Measurements from ENCODE around the gene PDE6H.

The PDE6H gene

DNA sequence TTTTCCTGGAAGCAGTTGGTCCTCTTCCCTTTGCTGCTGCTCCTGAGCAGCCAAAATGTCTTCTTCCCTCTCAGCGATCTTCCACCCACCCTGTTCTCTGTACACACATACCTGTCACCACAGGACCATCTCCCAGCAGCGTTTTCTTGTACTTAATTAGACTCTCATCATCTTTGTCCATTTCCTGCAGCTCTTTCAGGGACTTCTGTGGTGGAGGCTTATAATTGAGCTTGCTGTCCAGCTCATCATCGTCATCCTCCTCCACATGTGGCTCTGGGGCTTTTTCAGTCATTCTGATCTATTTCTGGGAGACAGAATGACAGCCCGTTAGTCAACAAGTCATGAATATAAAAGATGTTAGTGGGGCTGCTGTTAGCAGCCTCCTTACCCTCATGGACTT, 22.4 kb upstream of the PDE6H start:
- peak; percentile 56 for DNase-seq
- in situ Hi-C loops (cut with MboI; ENCODE audit: low pct_unique_long_range_greater_than_20kb, low sequenced_read_pairs) = no loop called here

DNA sequence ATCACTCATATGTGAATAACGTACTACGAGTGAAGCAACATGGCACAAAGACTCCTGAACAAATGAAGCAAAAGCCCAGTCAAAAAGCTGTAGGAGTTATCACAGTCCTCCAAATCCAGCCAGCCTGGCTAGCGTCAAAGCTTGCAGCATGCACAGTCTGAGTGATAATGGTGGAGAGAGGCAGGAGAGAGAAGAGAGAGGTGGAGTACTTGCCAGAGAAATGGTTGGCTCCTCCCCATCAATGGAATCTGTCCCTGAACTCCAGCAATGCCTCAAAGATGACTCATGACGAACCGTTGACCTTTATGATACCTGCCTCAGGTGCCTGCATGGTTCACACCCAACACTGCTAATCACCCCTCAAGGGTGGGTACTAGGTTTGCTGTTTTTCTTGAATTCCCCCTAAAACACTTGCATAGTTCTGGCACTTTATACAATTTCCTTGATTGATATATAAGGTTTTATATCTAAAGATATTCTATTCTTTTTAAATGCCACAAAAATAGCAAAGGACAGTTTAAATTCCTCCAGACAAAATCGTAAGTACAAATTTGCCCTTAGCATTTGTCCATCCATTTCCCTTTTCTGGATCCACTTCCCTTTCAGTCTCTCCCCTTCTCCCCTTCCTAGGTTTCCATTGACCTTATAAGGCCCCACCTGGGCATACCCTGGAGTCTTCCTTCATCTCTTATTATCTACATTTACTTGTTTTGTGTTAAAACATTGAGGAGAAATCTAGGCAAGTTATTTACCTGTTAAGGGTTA, 21.7 kb upstream of the PDE6H start:
- in situ Hi-C loops (cut with MboI; ENCODE audit: low pct_unique_long_range_greater_than_20kb, low sequenced_read_pairs) = no loop called here
- DNase-seq = no peak

DNA sequence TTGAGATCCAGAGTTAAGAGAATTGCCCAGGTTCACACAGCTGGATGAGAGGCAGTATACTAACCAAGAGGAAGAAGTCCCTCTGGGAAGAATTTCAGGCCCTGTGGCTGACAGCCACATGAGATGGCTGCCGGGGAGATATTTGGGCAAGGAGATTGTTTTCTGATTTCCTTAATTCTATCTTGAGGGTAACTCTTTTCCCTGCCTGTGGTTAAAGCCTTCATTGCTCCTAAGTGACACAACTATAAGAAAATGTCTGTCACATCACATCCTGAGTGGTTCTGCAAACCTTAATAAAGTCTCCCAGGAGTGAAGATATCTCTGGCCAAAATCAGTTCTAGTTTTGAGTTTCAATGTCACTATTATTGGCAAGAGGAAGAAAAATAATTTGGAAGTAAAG, 21.0 kb upstream of the PDE6H start:
- in situ Hi-C loops (cut with MboI; ENCODE audit: low pct_unique_long_range_greater_than_20kb, low sequenced_read_pairs) = no loop called here
- no peak for DNase-seq

DNA sequence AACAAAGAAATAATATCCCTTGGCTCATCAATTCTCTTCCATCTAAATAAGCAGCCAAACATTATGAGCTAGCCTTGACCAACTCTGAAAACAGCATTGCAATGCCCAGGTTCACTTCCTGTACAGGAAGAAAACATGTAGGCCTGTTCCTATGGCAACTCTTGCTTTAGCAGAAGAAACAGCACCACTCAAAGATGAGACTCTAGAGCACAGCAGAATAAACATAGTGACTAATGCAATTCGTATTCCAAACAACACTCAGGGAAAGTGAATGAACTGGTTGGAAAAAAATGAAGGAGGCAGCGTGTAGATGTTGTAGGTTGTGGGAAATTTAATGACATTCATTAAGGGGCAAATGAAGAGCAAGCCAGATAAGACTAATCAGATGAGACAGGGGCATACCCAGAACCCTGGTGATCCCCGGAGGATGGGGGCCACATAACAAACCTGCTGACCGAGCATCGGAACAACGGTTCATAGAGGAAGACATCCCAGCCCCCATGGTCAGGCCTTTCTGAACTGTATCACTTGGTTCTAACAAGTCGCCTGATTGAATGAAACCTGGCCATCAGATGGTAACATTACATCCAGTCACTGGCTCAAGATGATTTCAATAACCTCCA, 20.4 kb upstream of the PDE6H start:
- peak; percentile 68 for DNase-seq
- in situ Hi-C loops (cut with MboI; ENCODE audit: low pct_unique_long_range_greater_than_20kb, low sequenced_read_pairs) = no loop called here

DNA sequence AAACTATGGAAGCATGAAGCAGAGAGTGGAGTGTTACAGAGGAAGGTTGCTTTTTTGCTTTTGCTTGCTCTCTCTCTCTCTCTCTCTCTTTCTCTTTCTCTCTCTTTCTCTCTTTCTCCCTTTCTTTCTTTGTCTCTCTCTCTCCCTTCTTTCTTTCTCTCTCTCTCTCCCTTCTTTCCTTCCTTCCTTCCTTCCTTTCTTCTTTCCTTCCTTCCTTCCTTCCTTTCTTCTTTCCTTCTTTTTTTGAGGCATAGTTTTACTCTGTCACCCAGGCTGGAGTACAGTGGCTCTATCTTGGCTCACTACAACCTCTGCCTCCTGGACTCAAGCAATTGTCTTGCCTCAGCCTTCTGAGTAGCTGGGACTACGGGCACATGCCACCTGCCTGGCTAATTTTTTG, 19.1 kb upstream of the PDE6H start:
- no peak for DNase-seq
- in situ Hi-C loops (cut with MboI; ENCODE audit: low pct_unique_long_range_greater_than_20kb, low sequenced_read_pairs) = no loop called here

DNA sequence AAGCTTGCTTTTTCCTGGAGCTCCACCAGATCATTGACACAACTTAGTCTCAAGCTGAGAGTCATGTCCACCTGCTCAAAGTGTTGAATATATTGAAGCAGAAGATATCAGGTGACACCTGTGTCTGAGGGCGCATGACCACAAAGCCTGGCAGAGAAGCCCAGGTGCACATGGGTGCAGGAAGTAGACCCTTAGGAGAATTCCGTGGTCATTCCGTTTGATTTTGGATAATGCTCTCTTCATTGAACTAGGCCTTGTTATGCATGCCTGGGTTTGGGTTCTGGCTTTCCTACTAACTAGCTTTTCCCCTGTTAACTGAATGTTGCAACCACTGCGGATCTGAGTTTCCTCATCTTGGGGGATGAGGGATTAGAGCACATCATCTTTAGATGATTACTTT, 18.6 kb upstream of the PDE6H start:
- DNase-seq = no peak
- in situ Hi-C loops (cut with MboI; ENCODE audit: low pct_unique_long_range_greater_than_20kb, low sequenced_read_pairs) = no loop called here

DNA sequence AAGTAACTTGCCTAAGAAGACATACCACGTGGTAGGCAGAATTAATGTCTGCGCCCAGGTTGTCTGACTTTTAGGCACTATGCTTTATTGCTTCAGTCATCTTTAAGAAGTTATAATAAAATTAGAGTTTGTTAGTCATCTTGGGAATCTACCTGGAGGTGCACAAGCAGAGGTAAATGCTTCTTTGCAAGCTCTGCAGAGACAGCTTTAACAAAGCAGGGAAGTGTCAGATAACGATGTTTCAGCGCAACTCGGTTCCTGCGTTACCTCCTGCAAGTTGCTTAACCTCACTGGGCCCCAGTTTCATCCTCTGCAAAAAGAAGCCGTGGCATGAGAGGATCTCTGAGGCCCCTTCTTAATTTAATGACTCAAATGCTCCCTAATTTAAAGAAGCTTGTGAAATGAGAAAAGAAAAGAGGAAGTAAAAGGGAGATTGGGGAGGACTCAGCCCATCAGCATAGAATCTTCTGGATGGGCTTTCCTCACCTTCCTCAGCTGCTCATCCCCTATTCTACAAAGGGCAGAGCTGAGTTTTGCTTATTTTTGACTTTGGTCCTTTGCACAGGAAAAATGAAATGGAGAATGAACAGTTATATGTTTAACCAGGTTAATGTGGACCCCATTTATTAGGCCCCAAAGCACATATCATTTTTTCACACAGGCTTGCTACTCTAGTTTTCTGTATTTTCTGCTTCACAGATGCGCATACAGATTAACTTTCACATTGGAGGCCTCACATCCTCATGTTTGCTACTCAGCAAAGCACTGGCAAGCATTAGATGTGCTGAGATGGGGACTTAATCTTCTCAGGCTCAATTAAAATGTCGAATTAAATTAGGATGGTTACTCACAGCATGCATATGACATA, 16.6 kb upstream of the PDE6H start:
- DNase-seq = peak; percentile 81
- in situ Hi-C loops (cut with MboI; ENCODE audit: low pct_unique_long_range_greater_than_20kb, low sequenced_read_pairs) = no loop called here

DNA sequence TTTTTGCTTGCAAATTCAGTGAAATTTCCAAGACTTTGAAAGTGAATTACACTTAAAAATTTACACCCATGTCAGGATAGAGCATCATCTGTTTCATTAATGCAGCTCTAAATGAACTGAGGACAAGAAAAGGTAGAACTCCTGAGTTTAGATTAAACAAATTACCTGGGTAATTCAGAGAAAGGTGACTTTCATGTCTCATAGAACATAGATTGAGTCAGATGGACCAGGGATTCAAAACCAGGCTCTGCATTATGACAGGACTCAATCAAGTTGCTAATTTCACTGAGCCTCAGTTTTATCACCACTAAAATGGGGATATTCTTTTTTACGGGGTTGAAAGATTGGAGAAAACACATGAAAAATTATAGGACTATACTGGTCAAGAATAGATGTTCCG, 15.9 kb upstream of the PDE6H start:
- in situ Hi-C loops (cut with MboI; ENCODE audit: low pct_unique_long_range_greater_than_20kb, low sequenced_read_pairs) = no loop called here
- no peak for DNase-seq

DNA sequence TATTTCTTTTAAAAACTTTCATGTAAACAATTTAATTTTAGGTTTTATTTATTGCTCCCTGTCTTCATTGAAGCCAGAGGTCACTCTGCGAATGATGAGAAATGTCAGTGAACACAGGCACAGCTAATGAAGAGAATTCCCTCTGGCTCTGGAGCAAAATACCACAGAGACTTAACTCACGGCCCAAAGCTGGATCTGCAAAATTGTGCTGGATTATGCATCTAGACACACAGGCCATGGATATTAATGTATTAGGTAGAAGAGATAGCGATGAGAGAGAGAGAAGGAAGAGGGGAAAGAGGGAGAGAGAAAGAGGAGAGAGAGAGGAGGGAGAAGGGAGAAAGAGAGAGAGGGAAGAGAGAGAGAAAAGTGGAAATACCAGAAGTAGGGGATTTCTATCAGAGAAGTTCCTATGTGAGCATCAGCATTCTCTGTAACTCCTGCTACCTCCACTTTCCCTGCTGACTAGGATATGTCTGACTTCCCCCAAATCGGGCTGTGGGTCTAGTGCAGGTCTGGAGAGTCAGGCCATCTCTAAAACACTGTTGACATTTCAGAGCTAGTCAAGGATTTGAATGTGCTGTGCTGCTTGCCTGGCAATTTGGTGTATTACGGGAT, 15.2 kb upstream of the PDE6H start:
- DNase-seq = no peak
- in situ Hi-C loops (cut with MboI; ENCODE audit: low pct_unique_long_range_greater_than_20kb, low sequenced_read_pairs) = no loop called here

DNA sequence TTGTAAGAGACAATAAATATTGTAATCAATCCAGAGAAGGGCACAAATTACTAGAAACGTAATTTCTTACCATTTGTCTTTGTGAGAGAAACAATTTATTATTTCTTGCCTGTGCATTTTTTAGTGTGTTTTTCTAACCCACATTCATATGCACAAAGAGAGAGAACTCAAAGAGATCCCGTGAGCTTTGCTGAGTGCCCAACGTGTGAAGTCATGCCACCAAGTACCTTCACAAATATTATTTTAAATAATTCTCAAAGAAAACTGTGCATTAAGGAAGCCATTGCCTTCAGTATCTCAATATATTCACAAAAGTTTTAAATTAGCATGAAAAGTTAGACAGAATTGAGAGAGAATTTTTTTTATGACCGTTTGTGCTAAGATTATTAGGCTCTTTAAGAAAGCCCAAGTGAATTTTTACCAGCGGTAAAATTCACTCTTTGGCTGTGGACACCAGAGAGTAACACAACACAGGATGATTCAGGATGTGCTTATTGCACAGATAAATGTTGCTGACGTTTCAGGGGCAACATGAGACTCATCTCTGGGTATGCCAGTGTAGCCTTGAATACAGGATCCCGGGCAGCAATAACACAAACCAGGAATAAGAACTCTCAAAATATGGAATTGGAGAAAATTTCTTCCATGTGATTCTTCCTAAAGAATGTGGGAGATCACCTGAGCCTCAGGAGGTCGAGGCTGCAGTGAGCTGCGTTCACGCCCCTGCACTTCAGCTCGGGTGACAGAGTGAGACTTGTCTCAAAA, 14.3 kb upstream of the PDE6H start:
- in situ Hi-C loops (cut with MboI; ENCODE audit: low pct_unique_long_range_greater_than_20kb, low sequenced_read_pairs) = no loop called here
- no peak for DNase-seq

DNA sequence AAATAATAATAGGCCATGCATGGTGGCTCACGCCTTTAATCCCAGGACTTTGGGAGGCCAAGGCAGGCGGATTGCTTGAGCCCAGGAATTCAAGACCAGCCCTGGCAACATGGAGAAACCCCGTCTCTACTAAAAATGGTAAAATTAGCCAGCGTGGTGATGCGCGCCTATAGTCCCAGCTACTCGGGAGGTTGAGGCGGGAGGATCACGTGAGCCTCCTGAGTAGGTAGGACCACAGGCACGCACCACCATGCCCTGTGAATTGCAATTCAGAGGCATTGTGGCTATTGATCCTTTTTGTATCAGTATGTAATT, 13.8 kb upstream of the PDE6H start:
- DNase-seq = no peak
- in situ Hi-C loops (cut with MboI; ENCODE audit: low pct_unique_long_range_greater_than_20kb, low sequenced_read_pairs) = no loop called here

DNA sequence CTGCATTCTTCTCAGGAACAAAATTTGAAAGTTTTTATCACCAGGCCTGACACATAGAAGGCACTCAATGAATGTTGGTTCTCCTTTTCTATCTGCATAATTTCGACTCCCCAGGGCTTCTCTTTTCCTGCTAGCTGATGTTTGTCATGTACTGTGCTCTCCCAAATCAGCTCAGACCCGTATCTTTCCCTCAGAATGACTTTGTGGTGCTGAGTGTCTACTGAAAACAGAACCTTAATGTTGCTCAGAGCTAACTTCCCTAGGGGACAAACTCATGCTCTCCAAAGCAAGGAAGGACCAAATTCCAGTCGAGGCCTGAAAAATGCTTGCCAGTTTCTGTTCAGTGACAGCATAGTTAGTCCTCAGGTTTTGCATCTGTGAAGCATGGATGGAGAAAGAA, 13.4 kb upstream of the PDE6H start:
- in situ Hi-C loops (cut with MboI; ENCODE audit: low pct_unique_long_range_greater_than_20kb, low sequenced_read_pairs) = no loop called here
- peak; percentile 76 for DNase-seq

DNA sequence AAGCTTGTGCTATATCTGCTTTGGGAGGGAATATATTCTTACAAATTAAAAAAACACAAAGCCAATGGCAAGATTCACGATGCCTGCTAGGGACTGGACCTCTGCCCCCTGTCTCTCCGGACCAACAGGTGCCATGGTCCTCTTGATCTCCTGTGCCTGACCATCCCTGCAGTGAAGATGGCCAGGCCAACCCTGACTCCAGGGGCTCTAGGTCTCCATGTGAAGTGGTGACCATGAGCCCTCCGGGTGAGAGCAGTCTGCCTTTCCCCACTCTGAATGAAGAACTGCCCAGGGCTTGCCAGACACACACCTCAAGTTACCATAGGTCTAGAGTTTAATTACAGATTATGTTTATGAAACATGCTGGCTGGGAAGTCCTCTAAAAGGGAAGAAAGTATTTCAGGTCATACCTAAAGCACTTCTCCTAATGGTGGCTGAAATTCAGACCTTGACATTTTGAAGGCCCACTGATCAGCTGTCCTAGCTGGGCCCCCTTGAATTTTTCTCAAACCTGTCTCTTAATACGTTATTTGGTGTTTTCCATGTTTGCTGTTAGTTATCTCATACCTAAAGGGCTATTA, 12.8 kb upstream of the PDE6H start:
- DNase-seq = no peak
- in situ Hi-C loops (cut with MboI; ENCODE audit: low pct_unique_long_range_greater_than_20kb, low sequenced_read_pairs) = no loop called here

DNA sequence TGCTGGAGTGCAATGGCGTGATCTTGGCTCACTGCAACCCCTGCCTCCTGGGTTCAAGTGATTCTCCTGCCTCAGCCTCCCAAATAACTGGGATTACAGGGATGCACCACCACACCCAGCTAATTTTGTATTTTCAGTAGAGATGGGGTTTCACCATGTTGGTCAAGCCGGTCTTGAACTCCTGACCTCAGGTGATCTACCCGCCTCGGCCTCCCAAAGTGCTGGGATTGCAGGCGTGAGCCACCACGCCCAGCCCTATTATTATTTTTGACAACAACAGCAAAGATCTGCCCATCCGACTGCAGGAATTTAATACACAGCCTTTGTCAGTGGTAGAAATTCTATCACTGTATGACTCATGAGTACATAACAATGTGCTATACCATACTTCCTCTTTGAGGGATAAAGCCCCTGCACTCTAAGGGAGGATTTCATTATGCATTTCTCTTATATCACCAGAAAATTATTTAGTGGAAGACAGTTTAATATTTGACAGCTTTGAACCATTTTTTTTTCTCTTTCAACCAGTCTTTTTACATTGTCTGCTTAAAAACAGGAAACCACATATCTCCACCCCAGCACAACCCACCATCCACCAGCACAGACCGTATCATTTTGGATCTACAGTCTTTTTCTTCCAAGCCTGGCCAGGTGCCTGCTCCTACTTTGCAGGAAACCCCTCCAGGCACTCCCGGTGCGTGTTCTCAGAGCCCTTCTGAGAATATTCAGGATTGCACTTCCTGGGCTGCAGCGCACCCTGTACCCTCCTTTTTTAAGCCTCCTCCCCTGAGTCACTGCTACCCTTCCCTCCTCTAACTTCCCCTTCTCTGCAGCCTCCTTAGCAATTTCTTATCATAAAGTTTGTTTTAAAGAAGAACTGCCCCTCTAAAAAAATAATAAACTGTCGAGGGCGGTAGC, 12.0 kb upstream of the PDE6H start:
- in situ Hi-C loops (cut with MboI; ENCODE audit: low pct_unique_long_range_greater_than_20kb, low sequenced_read_pairs) = no loop called here
- peak; percentile 95 for DNase-seq

DNA sequence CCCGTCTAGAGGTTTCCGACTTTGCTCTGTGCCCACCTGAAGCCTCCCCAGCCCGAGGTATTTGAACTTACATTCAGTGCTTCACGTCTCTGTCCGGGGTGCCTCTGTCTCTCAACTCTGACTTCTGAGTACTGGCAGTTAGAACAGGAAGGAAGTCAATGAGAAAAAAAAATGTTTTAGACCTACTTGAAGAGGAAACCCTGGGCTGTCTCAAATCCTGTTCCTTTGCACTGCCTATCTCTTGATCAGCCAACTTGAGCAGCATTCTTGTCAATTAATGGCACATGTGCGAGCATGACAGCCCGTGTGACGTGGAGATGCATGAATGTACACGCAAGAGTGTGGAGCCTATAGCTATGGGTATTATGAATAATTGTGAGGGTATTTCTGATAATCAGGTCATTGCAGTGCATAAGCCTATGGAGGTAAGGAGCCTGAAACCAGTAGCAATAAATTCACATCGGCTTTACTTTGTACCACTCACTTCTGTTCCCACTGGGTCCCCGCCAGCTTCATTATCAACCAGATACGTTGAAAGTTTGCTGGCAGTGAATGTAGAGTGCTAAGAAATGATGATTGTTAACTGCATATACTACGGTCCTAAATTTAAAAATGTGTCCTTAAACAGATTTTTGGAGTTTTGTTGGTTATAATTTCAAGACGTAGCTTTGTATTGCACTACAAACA, 11.2 kb upstream of the PDE6H start, which contains the start of gene ARHGDIB:
Gene ARHGDIB, minus strand, starts transcription at position 136 of the 687 bp plus-strand sequence. CDS start 10,889 bp downstream, outside the sequence.
- peak; percentile 96 for DNase-seq
- in situ Hi-C loops (cut with MboI; ENCODE audit: low pct_unique_long_range_greater_than_20kb, low sequenced_read_pairs) = no loop called here

DNA sequence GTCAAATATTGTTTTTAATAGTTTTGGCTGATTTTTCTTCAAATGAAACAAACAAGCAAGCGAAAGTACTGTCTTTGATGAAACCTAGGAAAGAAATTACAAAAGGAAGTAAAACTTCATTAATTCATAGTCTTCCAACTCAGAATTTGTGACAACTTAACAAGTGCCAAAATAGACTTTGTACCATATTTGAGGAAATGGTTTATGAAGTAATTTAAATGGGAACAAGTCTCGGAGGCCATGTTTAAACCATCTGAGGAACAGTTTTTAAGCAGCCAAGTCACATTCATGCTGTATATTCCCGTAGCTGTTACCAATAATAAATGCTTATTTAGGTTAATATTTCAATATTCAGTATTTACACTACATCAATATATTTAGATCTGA, 10.7 kb upstream of the PDE6H start:
- peak; percentile 61 for DNase-seq
- in situ Hi-C loops (cut with MboI; ENCODE audit: low pct_unique_long_range_greater_than_20kb, low sequenced_read_pairs) = no loop called here

DNA sequence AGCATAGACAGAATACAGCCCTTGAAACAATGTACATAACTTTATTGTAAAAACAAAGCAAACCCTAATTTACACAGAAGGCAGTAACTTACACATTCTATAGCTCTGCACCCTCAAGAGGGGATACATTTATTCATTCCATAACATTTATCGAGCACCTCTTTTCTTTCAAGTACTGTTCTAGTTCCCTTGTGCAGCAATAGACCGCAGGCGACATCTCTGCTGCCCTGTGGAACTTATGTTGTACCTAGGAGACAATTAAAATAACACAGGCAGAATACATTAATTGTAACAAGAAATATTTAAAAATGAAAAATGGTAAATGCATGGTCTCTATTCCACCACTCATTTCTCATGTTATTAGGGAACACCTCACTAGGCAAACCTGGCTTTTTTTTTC, 10.0 kb upstream of the PDE6H start:
- no peak for DNase-seq
- in situ Hi-C loops (cut with MboI; ENCODE audit: low pct_unique_long_range_greater_than_20kb, low sequenced_read_pairs) = no loop called here

All from KBM-7 (cell line).